DMS114 treated with DMSO at 0.1 percent for 48 hours (cell line): ENCODE measurements around the gene PDRG1.

Source experiments
- DNase-seq: peaks from one replicate; lab custom pipeline; 2025; ENCODE audit not compliant: unreplicated experiment; lab: John Stamatoyannopoulos, UW

Gene PDRG1

DNA sequence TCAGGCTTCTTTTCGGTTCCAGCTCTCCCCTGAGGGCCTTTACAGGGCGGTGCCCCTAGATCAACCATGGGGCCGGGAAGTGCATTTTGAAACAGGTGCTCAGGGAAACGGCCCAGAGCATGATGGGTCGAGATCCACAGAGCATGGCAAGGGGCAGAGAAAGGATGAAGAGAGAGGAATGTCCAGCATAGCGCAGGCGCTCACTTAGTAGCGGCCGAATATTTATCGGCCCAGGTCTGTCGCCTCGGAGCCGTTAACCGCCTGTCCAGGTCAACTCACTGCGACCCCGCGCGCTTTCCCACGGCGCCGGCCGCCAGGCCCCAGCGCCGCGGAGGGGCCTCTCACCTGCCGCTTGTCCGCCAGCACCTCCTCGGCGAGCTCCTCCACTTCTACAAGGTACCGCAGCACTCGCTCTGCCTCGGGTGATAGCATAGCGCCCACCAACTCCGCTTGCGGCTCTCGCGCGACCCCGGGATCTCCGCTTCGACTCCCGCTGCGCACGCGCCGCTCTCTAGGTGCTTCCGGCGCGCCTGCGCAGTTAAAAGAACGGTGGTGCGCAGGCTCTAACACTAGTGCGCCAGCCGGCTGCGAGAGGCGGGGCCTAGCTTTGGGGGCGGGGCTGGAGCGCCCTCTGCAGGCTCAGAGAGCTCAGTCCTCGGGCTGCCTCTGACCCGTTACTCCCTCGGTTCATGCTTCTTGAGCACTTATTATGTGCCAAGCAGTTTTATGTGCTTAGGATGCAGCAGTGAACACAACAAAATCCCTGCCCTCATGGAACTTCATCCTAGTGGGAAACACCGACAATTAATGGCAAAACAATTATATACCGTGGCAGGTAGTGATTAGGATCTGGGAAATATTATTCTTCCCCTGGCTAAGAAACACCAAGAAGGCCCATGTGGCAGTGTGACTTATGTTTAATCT, at the start of gene PDRG1:
Gene PDRG1, minus strand, starts transcription at position 517 of the 924 bp plus-strand sequence. Its CDS starts 85 bp downstream, at position 432.
- peak; percentile 92 for DNase-seq

DNA sequence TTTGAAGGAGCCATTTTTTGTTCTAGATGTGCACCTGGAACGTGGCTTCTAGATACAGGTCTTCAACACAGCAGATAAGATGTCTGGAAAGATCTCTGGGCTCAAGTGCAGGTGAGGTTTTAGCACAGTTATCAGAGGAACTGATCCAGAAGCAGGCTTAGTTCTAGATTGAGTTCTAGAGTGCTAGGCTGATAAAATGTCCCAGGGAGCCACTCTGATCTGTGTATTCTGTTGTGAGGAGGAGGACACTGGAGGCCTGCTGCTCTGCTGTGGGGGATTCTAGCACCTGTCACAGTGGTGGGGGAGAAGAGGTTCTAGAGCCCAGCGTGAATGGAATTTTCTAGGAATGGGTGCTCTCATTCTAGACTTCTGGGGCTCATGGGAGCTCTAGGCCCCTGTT, 46.4 kb upstream of the PDRG1 start:
- DNase-seq = no peak

DNA sequence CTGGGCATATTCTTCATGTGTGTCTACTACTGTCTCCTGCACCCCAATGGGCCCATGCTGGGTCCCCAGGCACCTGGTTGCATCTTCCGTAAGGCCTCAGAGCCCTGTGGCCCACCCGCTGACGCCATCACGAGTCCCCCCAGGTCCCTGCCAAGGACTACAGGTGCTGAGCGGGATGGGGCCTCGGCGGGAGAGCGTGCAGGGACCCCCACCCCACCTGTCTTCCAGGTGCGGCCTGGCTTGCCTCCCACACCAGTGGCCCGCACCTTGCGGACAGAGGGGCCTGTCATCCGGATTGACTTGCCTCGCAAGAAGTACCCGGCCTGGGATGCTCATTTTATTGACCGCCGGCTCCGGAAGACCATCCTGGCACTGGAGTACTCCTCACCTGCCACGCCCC, 45.1 kb upstream of the PDRG1 start:
- DNase-seq = no peak

DNA sequence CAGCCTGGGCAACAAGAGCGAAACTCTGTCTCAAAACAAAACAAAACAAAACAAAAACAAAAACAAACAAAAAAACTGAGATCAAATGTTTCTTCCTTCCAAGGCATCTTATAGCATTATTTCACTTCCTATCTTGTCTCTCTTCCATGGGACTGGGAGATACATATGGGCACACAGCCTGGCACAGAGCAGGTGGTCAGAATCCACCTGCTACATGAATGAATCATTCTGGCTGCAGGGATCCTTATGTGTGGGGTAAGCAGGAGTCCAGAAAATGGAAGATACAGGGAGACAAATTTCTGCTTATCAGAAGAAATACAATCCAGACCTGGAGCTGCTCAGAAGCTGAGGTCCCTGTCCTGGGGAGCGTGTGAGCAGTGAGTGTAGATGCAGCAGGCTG, 40.2 kb upstream of the PDRG1 start:
- no peak for DNase-seq

DNA sequence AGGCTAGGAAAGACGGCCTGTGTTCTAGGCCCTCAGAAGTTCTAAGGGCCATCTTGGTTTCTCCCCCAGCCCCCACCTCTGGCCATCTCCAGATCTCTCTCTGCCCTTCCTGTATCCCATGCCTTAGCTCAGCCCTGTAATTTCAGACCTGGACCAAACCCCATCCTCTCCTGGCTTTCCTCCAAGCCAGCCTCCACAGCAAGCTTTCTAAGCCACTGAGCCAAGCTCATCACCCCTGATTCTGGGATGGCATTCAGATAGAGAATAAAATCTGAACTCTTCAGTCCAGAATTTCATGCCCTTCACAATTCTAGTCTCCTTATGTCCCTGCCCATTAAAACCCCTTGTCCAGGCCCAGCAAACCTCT, 39.5 kb upstream of the PDRG1 start:
- no peak for DNase-seq

DNA sequence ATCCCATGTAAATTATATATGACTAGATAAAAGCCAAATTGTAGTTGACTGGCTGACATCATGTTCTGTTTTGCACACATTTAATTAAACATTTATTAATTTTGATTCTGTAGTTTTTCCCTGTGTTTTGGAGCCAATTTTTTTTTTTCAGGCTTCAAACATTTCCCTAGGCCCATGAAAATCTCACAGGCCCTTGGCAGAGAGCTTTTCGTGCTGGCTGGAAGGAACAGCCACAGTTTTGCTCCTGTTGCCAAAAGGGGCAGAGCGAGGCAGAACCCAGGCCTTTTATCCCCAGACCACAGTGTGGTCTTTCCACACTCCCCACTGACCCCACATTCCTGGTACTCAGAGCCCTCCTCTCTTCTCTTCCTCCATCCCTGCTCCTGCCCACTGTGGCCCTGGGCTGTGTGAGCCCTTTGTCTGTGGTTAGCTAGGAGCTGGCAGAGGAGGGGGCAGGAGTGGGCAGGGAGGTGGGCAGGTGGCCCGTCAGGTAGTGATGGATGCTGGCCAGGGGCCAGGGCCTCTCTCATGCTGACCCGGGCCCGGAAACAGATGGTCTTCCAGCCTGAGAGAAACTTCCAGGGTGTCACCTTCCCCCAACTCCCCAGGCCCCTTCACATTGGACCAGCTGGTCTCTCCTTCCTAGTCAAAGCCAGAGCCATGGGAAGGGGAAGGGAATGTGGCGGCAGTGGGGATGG, 38.9 kb upstream of the PDRG1 start:
- DNase-seq = no peak

DNA sequence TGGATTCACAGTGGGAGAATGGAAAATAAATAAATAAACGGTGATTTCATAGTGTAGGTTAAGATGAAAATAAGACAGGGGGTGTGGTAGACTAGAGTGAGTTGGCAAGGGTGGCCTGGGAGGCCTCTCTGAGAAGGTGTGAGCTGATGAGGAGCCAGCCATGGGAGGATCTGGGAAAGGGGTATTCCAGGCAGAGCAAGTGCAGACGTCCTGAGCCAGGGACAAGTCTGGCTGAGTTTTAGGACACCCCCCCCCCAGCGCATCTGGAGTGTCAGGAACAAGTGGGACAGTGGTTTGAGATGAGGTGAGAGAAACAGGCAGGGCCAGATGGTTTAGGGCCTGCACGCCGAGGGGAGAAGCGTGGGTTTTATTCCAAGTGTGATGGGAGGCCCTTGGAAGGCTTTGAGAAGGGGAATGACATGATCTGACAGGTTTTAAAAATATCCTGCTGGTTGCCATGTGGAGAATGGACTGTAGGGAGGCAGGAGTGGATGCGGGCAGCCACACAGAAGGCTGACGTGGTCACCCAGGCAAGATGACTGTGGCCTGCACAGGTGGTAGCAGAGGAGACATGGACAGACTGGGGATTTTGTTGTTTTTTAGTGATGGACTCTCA, 37.3 kb upstream of the PDRG1 start:
- no peak for DNase-seq

DNA sequence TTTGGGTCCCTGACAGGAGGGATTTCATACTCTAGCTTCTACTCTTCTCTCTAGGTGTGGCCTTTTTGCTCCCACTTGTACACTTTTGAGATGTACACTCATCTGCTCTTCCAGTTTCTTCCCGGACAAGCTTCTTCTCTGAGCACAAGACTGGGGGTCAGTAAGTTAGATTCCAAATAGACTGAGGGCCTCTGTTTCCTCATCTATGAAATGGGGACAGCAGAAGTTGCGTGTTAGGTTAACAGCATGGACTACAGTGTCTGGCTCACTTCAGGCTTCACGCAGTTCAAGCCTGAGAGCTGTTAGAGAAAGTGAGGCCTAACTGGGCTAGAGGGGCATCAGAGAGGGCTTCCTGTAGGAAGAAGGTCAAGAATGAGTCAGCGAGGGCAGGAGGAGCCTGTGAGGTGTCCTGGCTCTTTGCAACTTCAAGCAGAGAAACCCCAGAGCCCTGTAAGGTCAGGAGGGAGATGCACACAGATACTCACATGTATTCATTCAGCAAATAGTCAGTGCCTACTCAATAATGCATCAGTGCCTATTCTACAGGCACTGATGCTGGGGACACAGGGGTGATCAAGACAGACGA, 36.7 kb upstream of the PDRG1 start:
- no peak for DNase-seq

DNA sequence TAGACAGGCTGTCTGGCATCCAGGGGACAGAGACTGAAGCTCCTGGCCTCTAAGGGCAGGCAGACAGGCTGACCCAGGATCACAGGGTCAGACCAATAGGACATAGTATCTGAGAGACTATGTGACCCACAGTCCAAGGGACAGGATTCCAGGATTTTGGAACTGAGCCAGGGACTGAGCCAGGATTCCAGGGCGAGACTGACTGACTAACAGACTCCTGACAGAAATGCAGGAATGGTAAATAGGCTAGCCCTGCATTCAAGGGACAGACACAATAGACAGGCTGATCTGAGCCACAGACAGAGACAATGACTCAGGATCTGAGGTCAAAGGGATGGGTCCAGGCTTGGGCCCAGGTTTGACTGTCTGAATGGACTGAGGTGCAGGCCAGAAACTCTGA, 35.9 kb upstream of the PDRG1 start:
- no peak for DNase-seq

DNA sequence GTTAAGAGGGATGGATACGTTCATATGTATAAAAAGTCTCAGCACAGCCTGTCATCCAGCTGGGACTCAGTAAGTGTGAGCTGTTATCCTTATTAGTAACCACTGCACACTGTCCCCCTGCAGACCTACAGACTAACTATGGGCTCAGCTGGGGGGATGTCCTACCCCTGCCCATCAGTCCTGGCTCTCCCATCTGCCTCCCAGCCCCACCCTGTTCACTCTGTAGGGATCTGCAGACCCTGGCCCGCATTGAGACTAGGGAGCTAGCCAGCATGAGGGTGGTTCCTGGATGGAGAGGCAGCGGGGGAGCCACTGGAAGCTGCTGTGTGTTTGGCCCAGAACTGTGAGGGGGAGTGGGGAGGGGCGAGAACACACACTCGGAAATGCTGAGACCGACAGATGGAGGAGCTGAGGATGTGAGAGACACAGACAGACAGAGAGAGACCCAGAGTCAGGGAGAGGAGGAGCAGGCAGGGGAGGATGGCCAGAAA, 33.2 kb upstream of the PDRG1 start:
- DNase-seq = no peak

DNA sequence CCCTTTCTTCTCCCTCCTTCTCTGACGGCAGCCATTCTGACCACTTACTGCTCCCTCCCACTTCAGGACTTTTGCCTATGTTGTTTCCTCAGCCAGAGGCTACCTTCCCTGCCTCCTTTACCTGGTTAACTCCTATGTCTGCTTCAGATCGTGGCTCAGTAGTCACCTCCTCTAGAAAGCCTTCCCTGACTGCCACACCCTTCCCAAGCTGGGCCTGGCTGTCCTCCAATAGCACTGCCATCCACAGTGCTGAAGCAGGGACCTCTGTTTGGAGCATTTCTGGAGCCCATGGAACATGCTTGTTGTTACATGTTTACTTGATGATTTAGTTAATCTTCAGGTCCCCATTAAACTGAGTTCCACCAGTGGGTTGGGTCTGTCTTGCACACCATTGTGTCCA, 29.9 kb upstream of the PDRG1 start:
- no peak for DNase-seq

DNA sequence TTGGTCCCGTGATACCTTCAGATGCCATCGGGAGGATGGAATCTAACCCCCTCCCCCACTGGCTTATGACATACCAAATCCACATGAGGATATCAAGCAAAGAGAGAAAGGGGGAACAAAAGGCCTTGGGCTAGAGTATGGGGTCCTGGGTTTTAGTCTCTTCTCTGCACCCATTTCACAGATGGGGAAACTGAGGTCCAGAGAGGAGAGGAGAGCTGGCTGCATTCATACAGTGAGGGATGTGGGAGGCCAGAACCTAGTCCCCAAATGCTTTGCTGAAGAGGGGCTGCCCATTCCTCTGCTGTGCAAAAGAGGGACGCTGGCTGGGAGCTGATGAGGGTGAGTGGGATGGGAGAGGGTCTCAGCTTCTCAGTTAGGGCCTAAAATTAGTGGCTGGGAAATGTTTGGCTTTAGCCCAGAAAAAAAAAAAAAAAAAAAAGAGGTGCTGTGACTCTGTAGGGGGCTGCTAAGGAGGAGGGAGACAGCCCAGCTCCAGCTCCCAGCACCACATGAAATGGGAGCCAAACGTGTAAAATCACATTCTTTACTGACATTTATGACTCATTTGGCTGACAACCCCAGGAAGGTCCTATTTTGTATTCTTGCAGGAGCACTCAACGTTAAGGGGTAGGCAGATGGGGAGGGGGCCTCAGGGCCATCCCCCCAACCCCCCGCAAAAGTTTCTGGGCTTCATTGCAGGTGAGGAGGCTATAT, 28.0 kb upstream of the PDRG1 start:
- DNase-seq = no peak

DNA sequence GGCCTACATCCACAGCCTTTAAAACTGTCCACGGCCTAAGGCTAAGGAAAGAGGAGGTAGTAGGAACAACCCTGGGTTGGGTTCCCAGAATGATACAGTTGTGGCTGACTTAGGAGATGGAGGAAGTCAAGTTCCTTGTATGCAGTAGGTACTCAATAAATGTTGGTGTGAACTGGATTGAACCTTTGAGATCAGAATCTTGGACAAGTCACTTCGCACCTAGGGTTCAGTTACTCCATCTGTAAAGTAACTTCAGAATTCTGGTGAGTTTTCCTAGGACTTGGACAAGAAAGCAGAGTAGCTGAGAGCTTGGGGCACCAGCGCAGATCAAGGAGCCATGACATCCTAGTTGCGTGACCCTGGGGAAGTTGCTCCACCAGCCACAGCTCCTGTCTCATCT, 25.2 kb upstream of the PDRG1 start:
- no peak for DNase-seq

DNA sequence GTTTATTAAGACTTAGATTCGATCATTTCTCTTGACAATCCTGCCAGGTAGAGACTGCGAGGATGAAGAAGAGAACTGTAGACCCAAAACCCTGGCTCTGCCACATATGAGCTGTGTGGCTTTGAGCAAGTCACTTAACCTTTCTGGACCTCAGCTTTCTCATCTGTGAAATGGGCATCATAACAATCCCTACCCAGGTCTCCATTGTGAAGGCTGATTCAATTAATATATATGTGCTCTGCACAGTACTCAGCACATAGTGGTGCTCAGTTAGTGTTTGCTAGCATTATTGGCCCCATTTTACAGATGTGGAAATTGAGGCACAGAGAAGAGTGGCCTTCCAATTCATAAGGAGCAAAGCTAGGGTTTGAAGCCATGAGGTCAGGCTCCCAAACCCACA, 24.0 kb upstream of the PDRG1 start:
- no peak for DNase-seq

DNA sequence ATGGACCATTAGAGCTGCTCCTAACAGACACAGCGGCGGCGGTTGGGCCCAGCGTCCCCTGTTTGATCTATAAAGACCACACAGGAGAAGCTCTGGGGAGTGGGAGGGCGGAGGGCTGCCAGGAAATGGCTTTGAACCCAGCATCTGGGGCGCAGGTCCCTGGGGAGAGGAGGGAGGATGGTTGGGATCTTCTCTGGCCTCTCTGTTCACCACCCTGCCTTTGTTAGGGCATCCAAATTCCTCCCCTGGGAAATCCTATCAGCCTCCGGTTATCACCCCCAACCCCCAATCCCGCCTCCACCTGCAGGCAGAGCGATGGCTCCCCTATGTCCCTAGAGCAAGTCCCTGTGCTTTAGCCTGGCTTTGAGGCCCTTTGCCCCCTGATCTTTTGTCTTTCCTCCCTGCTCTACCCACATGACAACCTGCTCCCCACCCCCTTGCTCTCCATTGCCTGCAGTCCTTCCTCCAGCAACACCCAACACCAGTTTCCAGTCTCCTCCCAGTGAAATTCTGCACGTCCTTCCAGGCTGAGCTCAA, 23.2 kb upstream of the PDRG1 start:
- DNase-seq = no peak

DNA sequence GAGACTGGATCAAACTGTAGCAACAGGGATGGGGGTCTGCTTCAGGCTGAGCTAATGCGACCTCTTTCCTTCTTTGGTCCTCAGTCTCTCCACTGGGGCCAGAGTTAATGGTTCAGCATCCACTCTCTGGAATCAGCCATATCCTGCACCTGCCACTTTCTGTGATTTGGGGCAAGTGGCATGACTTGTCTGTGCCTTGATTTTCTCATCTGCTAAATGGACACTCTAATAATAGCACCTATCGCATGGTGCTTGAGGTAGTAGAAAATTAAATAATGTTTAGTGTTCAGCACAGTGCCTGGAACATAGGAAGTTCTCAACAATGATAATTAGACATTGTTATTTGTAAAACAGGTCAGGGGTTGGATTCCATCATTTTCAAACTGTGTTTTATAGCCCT, 22.4 kb upstream of the PDRG1 start:
- DNase-seq = no peak

DNA sequence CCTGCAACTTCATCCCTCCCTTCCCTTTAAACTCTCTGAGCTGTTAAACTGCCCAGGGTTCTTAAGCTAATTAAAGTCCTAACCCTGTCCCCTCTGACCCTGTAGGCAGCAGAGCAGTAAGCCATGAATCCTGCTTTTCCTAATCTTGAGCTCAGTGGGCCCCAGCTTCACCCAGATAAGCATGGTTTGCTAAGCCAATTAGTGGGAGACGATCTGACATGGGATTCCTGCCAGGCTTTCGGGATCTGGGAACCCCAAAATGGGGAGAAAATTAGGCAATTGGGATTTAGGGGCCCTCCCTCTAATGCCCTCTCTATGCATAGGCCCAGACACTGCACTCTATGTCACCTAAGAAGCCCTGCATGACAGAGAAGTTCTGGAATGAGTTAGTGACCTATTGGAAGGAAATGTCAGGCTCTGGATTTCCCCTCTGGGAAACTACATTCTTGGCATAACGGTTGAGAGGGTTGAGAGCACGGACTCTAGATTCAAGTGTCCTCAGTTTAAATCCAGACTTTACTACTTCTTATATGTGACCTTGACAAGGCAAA, 20.7 kb upstream of the PDRG1 start:
- no peak for DNase-seq

DNA sequence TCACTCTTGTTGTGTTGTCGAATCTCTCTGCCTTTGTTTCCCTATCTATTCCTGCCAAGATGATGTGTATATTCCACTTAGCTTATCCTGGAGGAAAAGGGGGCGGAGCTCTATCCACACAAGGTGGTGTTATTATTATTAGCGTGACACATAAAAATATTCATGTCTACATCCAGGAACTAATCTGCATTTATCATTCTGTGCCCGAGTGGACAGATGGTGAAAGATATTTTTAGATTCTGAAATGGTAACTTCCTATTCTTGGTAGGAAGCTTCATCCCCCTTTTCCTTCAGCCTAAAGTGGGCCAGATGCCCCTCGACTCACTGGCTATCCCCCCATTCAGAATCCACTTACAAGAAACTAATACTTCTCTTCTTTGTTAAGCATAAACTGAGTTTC, 18.1 kb upstream of the PDRG1 start:
- DNase-seq = no peak

DNA sequence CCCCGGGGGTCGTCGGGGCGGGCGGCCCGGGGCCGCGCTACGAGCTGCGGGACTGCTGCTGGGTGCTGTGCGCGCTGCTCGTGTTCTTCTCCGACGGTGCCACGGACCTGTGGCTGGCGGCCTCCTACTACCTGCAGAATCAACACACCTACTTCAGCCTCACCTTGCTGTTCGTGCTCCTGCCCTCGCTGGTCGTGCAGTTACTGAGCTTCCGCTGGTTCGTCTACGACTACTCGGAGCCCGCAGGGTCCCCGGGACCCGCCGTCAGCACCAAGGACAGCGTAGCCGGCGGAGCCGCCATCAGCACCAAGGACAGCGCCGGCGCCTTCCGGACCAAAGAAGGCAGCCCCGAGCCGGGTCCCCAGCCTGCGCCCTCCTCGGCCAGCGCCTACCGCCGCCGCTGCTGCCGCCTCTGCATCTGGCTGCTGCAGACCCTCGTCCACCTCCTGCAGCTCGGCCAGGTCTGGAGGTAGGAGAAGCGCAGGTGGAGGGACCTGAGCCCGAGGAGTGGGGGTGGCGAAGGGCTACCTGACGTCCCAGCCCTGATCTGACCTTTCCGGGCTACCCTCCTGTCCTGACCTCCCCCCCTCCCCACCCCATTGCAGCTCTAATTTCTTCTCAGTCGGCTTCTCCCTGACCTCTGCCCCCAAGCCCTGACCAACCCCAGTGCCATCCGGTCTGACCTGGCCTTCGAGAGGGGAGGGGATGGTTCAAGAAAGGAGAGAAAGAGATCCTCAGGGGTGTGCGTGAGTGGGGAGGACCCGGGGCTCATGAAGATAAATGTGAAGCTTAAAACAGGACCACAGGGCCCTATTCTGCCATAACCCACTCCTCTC, 16.7 kb upstream of the PDRG1 start:
- DNase-seq = no peak
